GM03348 (cell line): ENCODE measurements around the gene NOTO.
"Not testable (repeated sequence)": the region's sequence is repeated elsewhere in the genome, so short reads cannot be mapped to it uniquely, and the experiment has no call there.

Source experiments
- DNase-seq: peaks from one replicate; pipeline ENCODE4 v3.0.0; 2012; ENCODE audit warnings: low spot score

The NOTO gene

DNA sequence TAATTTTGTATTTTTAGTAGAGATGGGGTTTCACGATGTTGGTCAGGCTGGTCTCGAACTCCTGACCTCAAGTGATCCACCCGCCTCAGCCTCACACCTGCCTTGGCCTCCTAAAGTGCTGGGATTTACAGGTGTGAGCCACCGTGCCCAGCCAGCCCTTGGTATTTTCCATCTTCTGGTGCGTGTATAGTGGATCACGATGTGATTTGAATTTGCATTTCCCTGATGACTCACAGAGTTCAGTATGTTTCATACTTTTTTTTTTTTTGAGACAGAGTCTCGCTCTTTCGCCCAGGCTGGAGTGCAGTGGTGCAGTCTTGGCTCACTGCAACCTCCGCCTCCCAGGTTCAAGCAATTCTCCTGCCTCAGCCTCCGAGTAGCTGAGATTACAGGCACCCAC lies 2.1 kb upstream of the NOTO start:
- not testable (repeated sequence) for DNase-seq

DNA sequence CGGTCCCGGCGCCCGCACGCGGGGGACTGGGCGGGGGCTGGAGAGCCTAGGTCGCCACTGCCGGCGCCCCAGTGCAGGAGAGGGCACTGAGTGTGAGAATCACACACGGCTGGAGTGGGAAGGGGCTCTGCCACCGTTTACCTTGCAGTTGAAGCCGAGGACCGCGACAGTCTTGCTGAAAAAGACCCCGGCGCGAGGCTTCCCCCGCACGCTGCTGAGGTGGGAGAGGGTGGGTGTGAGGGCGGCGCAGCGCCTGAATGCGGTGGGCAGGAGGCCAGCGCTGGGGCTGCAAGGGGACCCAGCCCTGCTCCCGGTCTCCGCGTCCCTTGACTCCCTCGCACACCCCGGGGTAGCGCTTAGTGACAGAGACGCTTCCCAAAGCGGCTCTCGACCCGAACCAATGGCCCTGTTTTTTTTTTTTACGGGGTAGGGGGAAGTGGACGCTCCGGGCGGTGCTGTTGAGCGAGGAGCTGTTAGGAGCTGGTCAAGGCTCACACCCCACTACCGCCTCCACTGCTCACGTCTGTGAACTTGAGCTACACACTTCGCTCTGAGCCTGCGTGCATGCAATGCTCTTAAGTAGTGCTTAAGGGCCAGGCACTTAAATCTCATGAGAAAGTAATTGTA lies 794 bp downstream of the NOTO start:
- DNase-seq, result no peak

DNA sequence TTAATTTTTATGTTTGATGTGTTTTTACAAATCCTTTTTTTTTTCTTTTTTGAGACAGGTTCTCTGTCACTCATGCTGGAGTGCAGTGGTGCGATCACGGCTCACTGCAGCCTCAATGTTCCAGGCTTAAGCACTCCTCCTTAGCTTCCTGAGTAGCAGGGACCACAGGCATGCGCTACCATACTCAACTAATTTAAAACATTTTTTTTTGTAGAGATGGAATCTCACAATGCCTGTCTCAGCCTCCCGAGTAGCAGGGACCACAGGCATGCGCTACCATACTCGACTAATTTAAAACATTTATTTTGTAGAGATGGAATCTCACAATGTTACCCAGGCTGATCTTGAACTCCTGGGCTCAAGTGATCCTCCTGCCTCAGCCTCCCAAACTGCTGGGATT lies 3.2 kb downstream of the NOTO start:
- no peak for DNase-seq

DNA sequence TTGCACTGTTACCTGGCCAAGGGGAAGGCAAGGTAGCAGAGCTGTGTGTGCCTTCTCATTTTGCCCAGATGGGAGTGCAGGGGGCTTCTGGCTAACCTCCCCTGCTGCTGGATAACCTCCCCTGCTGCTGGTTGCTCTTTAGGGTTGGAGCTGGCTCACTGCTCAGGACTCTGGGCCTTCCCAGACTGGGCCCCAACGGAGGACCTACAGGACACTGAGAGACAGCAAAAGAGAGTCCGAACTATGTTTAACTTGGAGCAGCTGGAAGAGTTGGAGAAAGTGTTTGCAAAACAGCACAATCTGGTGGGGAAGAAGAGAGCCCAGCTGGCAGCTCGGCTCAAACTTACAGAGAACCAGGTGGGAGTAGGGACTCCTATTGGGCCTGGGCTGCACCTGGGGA lies 5.9 kb downstream of the NOTO start:
- DNase-seq, result no peak

DNA sequence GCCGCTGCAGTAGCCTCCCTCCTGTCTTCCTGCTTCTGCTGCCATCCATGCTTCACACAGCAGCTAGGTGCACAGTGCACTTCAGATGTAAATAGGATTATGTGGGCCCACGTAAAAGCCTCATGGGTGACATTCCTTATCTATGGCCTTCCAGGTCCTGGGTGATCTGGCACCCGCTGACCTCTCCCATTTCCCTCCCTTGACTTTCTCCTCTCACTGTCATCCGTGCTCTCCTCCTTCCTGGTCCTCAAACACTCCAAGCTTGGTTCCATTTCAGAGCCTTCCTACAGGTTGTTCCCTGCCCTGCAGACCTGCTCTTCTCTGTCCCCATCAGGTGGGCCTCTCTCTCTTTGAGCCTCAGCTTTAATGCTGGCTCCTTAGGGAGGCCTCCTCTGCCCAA lies 7.6 kb downstream of the NOTO start:
- no peak for DNase-seq

DNA sequence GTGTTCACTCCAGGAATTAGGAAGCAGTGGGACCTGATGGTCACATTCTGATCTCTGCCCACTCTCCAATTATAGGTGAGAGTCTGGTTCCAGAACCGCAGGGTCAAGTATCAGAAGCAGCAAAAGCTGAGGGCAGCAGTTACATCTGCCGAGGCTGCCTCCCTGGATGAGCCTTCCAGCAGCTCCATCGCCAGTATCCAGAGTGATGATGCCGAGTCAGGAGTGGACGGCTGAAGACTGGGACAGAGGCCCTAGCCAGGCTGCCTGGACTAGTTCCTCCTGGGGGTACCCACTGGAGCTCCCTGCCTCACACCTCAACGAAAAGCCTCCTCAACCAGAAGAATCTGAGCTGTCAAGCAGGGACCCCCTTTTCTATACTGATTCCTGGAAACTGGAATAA lies 8.3 kb downstream of the NOTO start:
- DNase-seq, result no peak

DNA sequence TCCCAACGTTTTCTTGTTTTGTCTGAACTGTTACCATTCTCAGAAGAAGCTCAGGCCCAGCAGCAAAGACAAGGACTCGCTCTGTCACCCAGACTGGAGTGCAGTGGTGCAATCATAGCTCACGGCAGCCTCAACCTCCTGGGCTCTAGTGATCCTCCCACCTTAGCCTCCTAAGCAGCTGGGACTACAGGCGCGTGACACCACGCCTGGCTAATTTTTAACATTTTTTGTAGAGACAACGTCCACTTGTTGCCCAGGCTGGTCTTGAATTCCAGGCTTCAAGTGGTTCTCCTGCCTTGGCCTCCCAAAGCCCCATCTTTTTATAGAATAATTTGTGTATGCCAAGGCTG lies 9.7 kb downstream of the NOTO start:
- no peak for DNase-seq

DNA sequence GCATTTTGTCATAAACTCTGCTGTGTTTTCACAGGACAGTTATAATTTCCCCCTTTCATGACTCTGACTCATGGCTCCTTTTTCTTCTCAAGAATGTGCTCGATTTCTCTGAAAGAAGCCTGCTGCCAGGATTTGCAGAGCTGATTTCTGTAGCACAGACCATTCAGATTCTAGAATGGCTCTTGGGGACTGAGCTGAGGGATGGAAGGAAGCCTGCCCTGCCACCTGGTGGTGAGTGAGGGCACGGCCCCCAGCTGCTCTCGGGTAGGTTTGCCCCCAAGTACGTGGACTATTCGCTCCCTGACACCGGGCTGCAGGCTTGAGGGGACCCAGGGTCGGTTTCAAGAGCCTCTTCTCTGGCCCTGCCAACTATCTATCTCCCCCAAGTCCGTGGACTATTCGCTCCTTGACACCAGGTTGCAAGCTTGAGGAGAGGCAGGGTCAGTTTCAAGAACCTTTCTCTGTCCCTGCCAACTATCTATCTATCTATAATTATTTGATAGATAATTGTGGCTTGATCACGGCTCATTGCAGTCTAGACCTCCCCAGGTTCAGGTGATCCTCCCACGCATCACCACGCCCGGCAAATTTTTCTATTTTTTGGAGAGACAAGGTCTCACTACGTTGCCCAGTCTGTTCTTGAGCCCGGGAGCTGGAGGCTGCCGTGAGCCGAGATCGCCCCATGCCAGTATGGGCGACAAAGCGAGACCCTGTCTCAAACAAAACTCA lies 10.2 kb downstream of the NOTO start:
- peak; percentile 92 for DNase-seq

DNA sequence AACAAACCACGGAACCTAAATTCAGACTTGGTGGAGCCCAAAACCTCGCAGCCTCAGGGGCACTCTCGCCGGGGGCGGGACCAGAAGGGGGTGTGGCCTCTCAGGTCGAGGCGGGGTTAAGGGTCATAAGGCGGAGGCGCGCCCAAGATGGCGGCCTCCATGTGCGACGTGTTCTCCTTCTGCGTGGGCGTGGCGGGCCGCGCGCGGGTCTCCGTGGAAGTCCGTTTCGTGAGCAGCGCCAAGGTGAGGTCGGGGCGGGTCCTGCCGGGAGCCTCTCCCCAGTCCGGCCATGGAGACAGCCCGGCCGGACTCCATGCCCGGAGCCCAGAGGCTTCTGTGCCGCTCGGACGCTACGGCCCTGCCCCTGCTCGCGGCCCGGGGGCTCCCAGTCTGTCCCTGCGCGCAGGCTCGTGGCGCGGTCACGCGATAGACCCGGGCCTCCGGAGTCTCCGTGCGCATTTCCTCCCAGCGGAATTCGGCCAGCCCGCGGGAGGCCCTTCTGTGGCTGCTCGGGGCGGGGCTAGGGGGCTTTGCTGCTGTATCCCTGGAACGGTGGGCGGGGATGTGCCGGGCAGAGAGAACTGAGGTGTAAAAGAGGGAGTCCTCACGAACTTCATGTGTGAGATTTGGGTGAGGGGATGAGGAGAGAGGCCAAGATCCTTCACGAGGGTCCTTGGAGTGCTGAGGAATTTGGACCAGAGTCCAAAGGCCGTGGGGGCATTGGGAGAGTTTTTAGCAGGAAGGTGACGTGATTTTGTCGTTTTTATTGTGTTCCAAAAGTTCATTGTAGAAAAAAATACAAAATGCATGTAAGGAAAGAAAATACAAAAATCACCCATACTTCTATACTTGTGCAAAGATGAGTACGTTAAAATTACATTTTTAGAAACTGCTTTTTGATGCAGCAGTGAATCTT lies 12.0 kb downstream of the NOTO start, which contains the start of gene SMYD5:
SMYD5 (plus strand) TSS at position 126 of the 916 bp plus-strand sequence; CDS start at position 148, 22 bp downstream.
- peak; percentile 96 for DNase-seq

DNA sequence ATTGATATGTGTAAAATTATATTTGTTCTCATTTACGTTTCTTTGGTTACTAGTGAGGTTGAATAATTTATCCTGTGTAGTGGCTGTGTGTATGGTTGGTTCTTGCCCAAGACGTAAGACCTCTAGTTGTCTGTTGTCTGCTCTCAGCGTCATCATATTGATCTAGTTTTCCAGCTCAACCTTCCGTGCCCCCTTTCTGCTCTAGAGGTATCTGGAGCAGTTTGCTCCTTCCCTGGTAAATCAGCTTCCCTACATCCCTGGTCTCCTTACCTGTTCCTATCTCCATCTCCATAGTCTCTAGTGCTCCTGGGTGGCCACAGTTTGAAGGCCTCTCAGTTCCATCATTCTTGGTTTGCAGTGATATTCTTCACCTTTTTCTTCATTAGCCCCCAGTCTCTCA lies 12.9 kb downstream of the NOTO start:
- no peak for DNase-seq

DNA sequence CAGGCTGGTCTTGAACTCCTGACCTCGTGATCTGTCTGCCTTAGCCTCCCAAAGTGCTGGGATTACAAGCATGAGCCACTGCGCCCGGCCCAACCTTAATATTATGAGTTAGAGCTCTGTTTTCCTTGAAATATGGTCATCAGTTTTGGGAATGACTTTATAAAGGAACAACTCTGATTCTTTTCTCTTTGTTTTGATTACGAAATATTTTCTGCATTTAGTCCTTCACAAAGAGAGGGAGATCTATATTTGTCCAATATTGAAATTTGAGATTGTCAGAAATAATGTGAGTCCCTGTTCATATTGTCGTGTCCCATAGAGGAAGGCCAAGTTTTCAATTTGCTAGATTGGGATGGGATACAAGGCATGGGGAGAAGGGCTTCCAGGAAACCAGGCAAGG lies 14.8 kb downstream of the NOTO start:
- no peak for DNase-seq

DNA sequence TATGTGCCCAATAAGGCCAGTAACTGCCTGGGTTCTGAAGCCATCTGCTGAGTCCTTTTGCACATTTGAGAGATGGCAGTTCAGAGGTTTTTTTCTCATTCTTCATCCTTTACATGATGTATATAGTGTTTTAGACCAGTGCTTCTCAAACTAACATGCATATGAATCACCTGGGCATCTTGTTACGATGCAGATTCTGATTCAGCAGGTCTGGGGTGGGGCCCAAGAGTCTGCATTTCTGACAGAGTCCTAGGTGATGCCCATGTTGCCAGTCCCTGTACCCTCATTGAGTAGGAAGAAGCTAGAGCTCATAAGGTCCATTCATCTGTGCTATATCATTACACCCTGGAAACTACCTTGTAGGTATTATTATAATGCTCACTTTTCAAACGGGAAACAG lies 15.5 kb downstream of the NOTO start:
- no peak for DNase-seq

DNA sequence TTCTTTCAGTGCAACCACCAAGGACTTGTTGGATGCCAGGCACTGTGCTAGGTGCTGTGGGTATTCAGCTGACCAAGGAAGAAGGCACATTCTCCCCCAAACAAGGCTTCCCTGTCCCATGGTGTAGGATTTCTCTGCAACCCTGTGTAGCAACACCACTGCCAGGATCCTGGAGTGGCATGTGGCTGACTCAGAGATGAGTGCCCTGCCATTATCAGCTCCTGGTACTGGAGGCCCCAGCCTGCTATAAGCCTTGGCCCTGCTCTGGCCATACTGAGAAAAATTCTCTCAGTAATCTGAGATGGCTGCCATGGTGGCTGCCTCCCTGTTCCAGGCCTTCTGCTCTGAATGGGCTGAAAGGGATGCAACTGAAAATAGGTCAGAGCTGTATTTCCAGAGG lies 15.9 kb downstream of the NOTO start:
- DNase-seq, result no peak

DNA sequence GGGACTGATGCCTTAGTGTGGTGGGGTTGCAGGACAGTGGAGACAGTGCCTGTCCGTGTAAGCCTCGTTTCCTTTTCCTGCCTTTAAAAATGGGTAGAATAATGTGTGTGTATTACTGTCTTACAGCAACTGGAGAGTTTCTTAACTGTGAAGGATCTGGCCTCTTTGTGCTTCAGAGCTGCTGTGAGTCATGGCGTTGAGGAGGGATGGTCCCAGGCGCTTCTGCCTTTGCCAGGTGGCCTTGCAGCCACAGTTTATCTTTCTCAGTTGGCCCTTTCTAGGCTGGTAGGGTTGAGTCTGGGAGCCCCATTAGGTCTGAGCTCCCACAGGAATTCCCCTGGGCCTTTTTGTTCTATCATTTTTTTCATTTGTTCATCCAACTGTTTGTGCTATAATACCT lies 21.4 kb downstream of the NOTO start:
- no peak for DNase-seq

DNA sequence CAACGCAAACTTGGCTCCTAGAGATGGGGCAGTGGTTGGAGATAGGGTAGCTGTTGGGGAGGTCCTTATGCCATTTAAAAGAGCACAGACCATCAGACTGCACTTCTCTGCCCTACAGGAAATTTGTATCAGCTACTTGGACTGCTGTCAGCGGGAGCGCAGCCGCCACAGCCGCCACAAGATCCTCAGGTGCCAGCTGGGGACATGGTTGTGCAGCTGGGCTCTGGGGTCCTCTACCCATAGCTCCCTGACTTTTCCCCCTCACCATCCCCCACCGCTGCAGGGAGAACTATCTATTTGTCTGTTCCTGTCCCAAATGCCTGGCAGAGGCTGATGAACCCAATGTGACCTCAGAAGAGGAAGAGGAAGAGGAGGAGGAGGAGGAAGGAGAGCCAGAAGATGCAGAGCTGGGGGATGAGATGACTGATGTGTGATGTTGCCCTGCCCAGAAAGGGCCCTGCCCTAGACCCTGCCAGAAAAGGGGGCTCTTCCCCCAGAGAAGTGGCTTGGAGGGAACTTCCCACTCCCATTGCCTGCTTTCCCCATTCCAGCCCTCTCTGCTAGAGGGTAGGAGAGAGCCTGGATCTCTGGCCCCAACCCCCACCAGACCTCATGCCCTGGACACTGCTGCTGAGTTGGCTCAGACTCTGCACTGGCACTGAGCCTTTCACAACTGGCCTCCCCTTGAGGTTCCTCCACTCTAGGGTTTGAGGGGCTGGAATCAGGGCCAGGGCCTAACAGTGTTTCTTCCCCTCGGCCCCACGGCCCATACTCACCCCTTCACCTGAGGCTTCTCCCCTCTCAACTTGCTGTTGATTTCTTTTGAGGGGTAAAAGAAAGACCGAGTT lies 23.4 kb downstream of the NOTO start:
- DNase-seq, result no peak

DNA sequence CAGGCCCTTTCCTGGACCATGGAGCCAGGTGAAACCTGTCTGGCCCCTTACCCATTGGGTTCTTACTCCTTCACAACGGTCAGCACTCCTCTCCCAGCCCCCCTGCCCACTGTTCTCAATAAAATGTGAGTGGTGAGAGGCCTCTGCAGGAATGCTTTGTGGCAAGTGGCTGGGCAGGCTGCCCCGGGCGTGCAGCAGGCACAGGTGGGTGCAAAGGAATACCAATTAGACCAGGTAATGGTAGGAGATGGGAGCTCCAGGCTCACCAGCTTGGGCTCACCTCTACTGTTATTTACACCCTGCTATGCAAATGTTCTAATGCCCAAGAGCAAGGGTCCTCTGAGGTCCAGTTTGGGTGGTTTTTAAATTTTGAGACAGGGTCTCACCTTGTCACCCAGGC lies 24.7 kb downstream of the NOTO start:
- DNase-seq, result no peak

DNA sequence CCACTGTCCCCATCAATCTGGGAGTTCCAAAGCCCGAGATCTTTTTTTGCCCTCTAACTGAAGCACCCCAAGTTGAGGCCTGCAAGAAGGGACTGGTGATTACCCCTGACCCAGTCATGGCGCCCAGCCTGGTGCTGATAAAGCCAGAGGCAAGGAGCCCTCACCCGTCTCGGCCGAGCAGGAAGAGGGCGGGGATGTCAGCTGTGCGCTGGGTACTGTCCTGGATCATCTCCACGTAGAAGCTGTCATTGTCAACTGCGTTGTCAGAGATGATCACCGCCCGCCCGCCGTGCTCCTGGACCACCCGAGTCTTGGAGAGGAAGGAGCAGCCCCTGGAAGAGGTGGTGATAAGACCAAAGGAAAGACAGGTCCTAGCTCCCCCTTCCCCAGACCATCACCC lies 26.3 kb downstream of the NOTO start:
- no peak for DNase-seq

DNA sequence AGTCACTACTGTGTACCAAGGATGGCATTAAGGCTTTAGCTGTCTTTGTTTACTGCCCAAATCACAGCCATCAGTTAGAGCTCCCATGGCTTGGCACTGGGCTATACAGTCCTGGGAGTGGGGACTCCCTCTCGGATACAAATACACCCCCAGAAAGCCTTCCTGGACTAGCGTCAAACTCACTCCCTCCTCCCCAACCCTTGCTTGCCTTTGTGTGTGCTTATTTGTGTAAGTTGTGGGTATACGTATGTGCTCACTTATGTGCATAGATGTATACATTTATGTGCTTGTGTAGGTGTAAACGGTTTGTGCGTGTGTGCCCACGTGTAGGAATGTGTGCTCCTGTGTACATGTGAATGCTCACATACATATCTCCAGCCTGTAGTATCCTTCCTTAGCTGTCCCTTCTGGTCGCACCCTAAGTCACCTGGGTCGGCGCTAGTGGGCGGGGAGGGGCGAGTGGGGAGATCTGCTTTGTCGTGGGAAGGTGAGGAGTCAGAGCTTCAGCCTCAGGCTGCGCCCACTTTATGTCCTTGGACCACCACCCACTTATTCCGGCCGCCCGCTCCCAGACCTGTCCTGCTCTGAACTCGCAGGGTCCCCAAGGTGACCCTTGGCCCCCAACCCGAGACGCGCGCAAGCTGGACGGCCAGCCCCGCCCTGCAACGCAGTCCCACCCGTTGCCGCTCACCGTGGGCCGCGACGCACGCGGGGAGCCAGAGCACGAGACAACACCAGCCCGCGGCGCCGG lies 30.2 kb downstream of the NOTO start:
- no peak for DNase-seq

DNA sequence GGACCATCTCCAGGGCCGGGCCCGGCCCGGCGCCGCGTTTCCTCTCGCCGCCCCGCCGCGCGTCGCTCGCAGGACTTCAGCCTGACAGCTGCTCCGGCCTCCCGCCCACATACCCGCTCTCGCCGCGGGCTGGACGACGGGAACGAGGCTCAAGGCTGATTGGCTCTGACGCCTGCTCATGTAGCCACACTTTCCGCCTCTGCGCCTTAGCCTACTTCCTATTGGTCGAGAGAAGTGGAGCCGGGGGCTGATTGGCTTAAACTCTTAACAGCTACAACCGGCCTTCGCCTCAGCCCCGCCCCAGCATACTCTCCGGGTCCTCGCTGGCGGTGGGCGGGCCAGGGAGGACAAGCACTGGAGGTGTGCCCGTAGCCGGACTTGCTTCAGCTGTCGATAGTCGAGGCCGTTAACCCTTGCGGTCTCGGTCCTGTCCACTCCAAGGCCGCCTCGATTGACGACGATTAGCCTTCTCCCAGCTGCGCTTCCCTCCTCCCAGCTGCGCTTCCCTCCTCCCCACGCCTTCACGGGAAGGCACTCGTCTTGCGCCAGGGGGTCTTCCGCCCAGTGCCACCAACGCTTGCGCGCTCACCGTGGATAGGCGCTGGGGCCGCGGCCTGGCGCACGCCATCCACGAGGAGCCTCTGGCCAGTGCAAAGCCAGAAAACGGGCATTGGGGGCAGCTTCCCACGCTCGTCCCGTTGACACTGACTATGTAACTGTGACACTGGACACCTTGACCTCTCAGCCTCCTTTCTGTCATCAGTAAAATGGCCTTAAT lies 31.0 kb downstream of the NOTO start, which contains the start of gene PRADC1:
PRADC1 (minus strand) TSS at position 86 of the 778 bp plus-strand sequence; CDS start at position 7, 79 bp downstream.
- DNase-seq, result peak; percentile 100
